Activated CD8-positive, alpha-beta T cell treated with anti-CD3 and anti-CD28 coated beads for 36 hours (primary cell): Measurements from ENCODE around the gene KRTAP12-4. TPM values are rescaled to one million over a fixed set of nuclear protein-coding genes. Genes with fewer than 3 reads are reported as not detected.

ENCODE experiments used
- ATAC-seq: fragments of 200-7000 bp; cut with Tn5 transposase; one replicate; pipeline ENCODE4 v1.10.0; 2021; ENCODE audit warnings: mild to moderate bottlenecking, moderate library complexity
- CTCF ChIA-PET: fragments of 350-600 bp; sonication (Branson Sonifier 250); formaldehyde crosslinking; loops from one replicate; lab custom pipeline; 2021; ENCODE audit warnings: antibody characterized with exemption; lab: Charles Lee
- POLR2A ChIA-PET: fragments of 350-600 bp; sonication (Branson Sonifier 250); formaldehyde crosslinking; loops from one replicate; lab custom pipeline; 2021; ENCODE audit warnings: antibody characterized with exemption; lab: Charles Lee
- DNase-seq: peaks from one replicate; pipeline ENCODE4 v3.0.0-alpha.2; 2020
- H3K27ac Mint-ChIP-seq: one replicate; pipeline ENCODE4 v1.8.0; 2021; ENCODE audit warnings: mild to moderate bottlenecking, mixed read lengths
- H3K27me3 Mint-ChIP-seq: one replicate; pipeline ENCODE4 v1.8.0; 2021; ENCODE audit warnings: mixed read lengths
- H3K36me3 Mint-ChIP-seq: one replicate; pipeline ENCODE4 v1.8.0; 2021; ENCODE audit warnings: low read depth, mixed read lengths
- H3K4me1 Mint-ChIP-seq: one replicate; pipeline ENCODE4 v1.8.0; 2021; ENCODE audit warnings: low read depth, mixed read lengths
- H3K4me3 Mint-ChIP-seq: one replicate; pipeline ENCODE4 v1.8.0; 2021; ENCODE audit warnings: mild to moderate bottlenecking, moderate library complexity, mixed read lengths
- H3K9me3 Mint-ChIP-seq: one replicate; pipeline ENCODE4 v1.8.0; 2021; ENCODE audit warnings: mixed read lengths
- CTCF ChIP-seq: fragments of 200-600 bp; IDR thresholded peaks from one replicate; pipeline ENCODE4 v1.8.0; 2022; ENCODE audit warnings: antibody characterized with exemption, mild to moderate bottlenecking
- intact Hi-C: fragments of 100-400 bp; cut with micrococcal nuclease; formaldehyde crosslinking; loops from one replicate; pipeline ENCODE4 v1.10.0; 2022
- total RNA-seq, 2 experiments: library from RNA; stranded (reverse); gene quantifications; one replicate each; pipeline ENCODE4 v1.2.3, GENCODE V29; 2021

The KRTAP12-4 gene
- total RNA-seq, 2 experiments from 2014 or later = not detected

GRCh38 chr21:44658913-44659595, 4.6 kb upstream of the KRTAP12-4 start:
- Mint-ChIP-seq H3K27me3 (no peaks in the 10 kb centered on the region), H3K4me3 (no peak overlapping the region), H3K4me1 (peaks cover 55% of the 10 kb centered on the region), H3K27ac (peak overlapping the region; percentile 87), H3K36me3 (peaks cover 28% of the 10 kb centered on the region), H3K9me3 (peaks cover 34% of the 10 kb centered on the region)
- intact Hi-C loops = no loop called here
- TF ChIP-seq CTCF = no peak
- CTCF ChIA-PET = no interaction called here
- POLR2A ChIA-PET = interaction anchor here (0.6 to 1.4 kb wide), 2 partner anchors 9 to 17 kb away, joined by 4 read pairs; no protein-coding TSS in a partner anchor
- ATAC-seq (peak; percentile 45), DNase-seq (peak; percentile 20)

GRCh38 chr21:44658541-44658910, 4.1 kb upstream of the KRTAP12-4 start:
- CTCF ChIA-PET = no interaction called here
- H3K9me3 Mint-ChIP-seq = peaks cover 39% of the 10 kb centered on the region
- peaks cover 28% of the 10 kb centered on the region for H3K36me3 Mint-ChIP-seq
- H3K4me1 Mint-ChIP-seq = peaks cover 60% of the 10 kb centered on the region
- intact Hi-C loops = no loop called here
- no peak for TF ChIP-seq CTCF
- H3K27me3 Mint-ChIP-seq = no peaks in the 10 kb centered on the region
- peak overlapping the region; percentile 87 for H3K27ac Mint-ChIP-seq
- POLR2A ChIA-PET = interaction anchor here (0.6 to 1.4 kb wide), 2 partner anchors 9 to 17 kb away, joined by 4 read pairs; no protein-coding TSS in a partner anchor
- DNase-seq = no peak
- no peak for ATAC-seq
- H3K4me3 Mint-ChIP-seq = no peak overlapping the region

GRCh38 chr21:44657635-44658540, 3.4 kb upstream of the KRTAP12-4 start, which contains the start of gene KRTAP12-3:
TSS of gene KRTAP12-3 (plus strand) at chr21:44657932. CDS start at chr21:44657980, 48 bp downstream.
- CTCF ChIA-PET = interaction anchor here (1.0 kb wide), 1 partner anchor 147 kb away, joined by 3 read pairs; no protein-coding TSS in a partner anchor
- no peaks in the 10 kb centered on the region for H3K27me3 Mint-ChIP-seq
- ATAC-seq (peak; percentile 61), DNase-seq (peak; percentile 40)
- peak within 1 kb of the TSS; percentile 87 for H3K27ac Mint-ChIP-seq
- TF ChIP-seq CTCF = no peak
- H3K4me3 Mint-ChIP-seq = peak within 1 kb of the TSS; percentile 43
- intact Hi-C loops = no loop called here
- peaks cover 28% of the 10 kb centered on the region for H3K36me3 Mint-ChIP-seq
- POLR2A ChIA-PET = interaction anchor here (1.4 kb wide), 1 partner anchor 10 kb away, joined by 4 read pairs; no protein-coding TSS in a partner anchor
- peaks cover 38% of the 10 kb centered on the region for H3K9me3 Mint-ChIP-seq
- H3K4me1 Mint-ChIP-seq = peaks cover 62% of the 10 kb centered on the region

- ChIA-PET CTCF (no interaction called here), POLR2A (no interaction called here)
- H3K9me3 Mint-ChIP-seq = peaks cover 37% of the 10 kb centered on the region
- ATAC-seq = no peak
- no peak for DNase-seq
- H3K27ac Mint-ChIP-seq = peak overlapping the region; percentile 87
- no peak overlapping the region for H3K4me3 Mint-ChIP-seq
- H3K27me3 Mint-ChIP-seq = no peaks in the 10 kb centered on the region
- no peak for TF ChIP-seq CTCF
- intact Hi-C loops = no loop called here
- H3K4me1 Mint-ChIP-seq = peaks cover 62% of the 10 kb centered on the region
- peaks cover 28% of the 10 kb centered on the region for H3K36me3 Mint-ChIP-seq
Measured at GRCh38 chr21:44656868-44657267, 2.4 kb upstream of the KRTAP12-4 start.
